Uterus (tissue), 4 donors: Measurements from ENCODE around the gene C5AR2. TPM values are rescaled to one million over a fixed set of nuclear protein-coding genes. Genes with fewer than 3 reads are reported as not detected.

ENCODE experiments used
- DNase-seq, 2 donors: peaks; one replicate each; pipeline ENCODE4 v3.0.0-alpha.2; 2019 to 2020
- H3K27ac ChIP-seq, 2 donors: fragments of 200-600 bp; sonication (generic); 1 replicate in 1 of 2; 2 replicates in 1 of 2; pipeline ENCODE4 v1.5.1; 2016 to 2018
- H3K27me3 ChIP-seq, 2 donors: fragments of 200-600 bp; sonication (generic); one replicate each; pipeline ENCODE4 v1.5.1; 2018 to 2019; ENCODE audit warnings: control low read depth in 1 of 2
- H3K36me3 ChIP-seq, 2 donors: fragments of 200-600 bp; sonication (generic); one replicate each; pipeline ENCODE4 v1.5.1; 2019; ENCODE audit warnings: control low read depth in 1 of 2
- H3K4me1 ChIP-seq, 2 donors: fragments of 200-600 bp; sonication (generic); one replicate each; pipeline ENCODE4 v1.5.1; 2018 to 2019; ENCODE audit warnings: control low read depth in 1 of 2
- H3K4me3 ChIP-seq, 2 donors: fragments of 200-600 bp; sonication (generic); 1 replicate in 1 of 2; 2 replicates in 1 of 2; pipeline ENCODE4 v1.5.1; 2018 to 2019; ENCODE audit warnings: mild to moderate bottlenecking in 1 of 2
- H3K9me3 ChIP-seq, 2 donors: fragments of 200-600 bp; sonication (generic); one replicate each; pipeline ENCODE4 v1.5.1; 2019; ENCODE audit warnings: control low read depth in 1 of 2
- CTCF ChIP-seq, 4 experiments: fragments of 200-600 bp in 2 of 4; fragments of 450-650 bp in 2 of 4; sonication (generic) in 2 of 4; IDR thresholded peaks; one replicate each; pipeline ENCODE4 v1.5.1; 2016 to 2019; ENCODE audit warnings: antibody characterized with exemption in 4 of 4, mild to moderate bottlenecking in 2 of 4, moderate library complexity in 1 of 4
- POLR2A ChIP-seq, 2 donors: fragments of 450-650 bp; IDR thresholded peaks; one replicate each; pipeline ENCODE4 v1.6.1; 2016; ENCODE audit warnings: antibody characterized with exemption in 2 of 2, mild to moderate bottlenecking in 1 of 2, moderate library complexity in 1 of 2
- intact Hi-C: fragments of 100-400 bp; cut with DNase I; formaldehyde crosslinking; loops from one replicate; pipeline ENCODE4 v1.15.1; 2023; ENCODE audit warnings: low total_unique reads
- total RNA-seq, 4 donors: library from RNA; depleted of rRNA in 3 of 4; stranded (reverse); fragments of >200 nt in 3 of 4; gene quantifications; one replicate each; pipeline versions ENCODE4 v1.1.0 to v1.2.4, GENCODE V29; 2014 to 2023
- donor health status: DM: yes; HTN: yes; CAD: no.

Gene C5AR2
- total RNA-seq, 4 donors from 2014 or later = 0.29 to 0.69 (median 0.64) TPM; not detected in 1

DNA sequence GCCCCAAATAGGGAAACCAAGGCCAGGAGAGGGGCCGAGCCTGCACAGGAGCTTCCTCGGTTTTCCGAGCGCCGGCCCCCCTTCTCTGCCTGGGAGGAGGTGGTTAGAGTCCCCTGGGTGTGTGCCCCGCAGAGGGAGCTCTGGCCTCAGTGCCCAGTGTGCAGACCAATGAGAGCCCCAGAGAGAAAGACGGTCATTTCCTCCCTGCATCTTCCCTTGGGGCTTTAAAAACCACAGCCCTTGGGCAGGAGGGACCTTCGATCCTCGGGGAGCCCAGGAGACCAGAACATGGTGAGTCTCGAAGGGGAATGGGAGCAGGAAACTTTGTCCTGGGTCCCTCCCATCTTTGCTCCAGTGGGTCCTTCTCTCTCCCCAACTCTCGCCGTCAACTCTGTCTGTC, 22.4 kb upstream of the C5AR2 start, which contains the start of gene C5AR1:
C5AR1 (plus strand) TSS at position 254 of the 400 bp plus-strand sequence; CDS start at position 289, 35 bp downstream.
- H3K4me1 ChIP-seq = no peaks in the 10 kb centered on the region
- intact Hi-C loops = no loop called here
- no peak within 1 kb of the TSS for H3K27ac ChIP-seq
- no peak for DNase-seq
- no peaks in the 10 kb centered on the region for H3K27me3 ChIP-seq
- TF ChIP-seq CTCF (IDR thresholded peaks at IDR 0.05) = no peak
- no peak for TF ChIP-seq POLR2A (IDR thresholded peaks at IDR 0.05)
- no peak within 1 kb of the TSS for H3K4me3 ChIP-seq
- no peaks in the 10 kb centered on the region for H3K9me3 ChIP-seq
- no peaks in the 10 kb centered on the region for H3K36me3 ChIP-seq

DNA sequence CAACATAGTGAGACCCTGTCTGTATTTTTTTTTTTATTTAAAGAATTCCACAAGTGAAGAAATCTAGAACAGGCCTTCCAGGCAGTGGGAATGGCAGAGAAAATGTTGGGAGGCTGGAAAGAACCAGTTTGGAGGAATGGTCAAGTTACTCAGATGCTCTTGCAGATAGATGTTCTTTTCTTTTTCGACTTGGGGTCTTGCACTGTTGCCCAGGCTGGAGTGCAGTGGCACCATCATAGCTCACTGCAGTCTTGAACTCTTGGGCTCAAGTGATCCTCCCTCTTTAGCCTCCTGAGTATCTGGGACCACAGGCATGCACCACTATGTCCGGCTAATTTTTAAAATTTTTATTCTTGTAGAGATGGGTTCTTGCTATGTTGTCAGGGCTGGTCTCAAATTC, 21.7 kb upstream of the C5AR2 start:
- no peaks in the 10 kb centered on the region for H3K9me3 ChIP-seq
- H3K27me3 ChIP-seq = no peaks in the 10 kb centered on the region
- no peaks in the 10 kb centered on the region for H3K4me1 ChIP-seq
- no peak overlapping the region for H3K4me3 ChIP-seq
- intact Hi-C loops = no loop called here
- no peak for DNase-seq
- no peak overlapping the region for H3K27ac ChIP-seq
- TF ChIP-seq CTCF (IDR thresholded peaks at IDR 0.05) = no peak
- TF ChIP-seq POLR2A (IDR thresholded peaks at IDR 0.05) = no peak
- H3K36me3 ChIP-seq = no peaks in the 10 kb centered on the region

DNA sequence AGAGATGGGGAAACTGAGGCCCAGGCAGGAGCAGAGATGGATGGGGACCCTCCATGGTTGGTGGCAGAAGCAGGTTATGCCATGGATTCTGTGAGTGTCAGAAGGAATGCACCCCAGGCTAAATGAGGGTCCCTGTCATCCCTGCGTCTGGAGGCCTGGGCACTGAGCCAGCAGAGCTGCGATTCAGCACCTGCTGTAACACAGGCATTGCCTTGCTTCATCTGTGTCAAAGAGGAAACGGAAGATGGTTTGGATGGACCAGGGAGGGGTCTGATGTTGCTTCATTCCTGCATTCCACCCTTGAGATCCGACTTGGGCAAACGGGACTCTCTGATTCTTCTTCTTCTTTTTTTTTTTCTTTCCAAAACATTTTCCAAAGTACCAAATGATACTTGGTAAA, 21.2 kb upstream of the C5AR2 start:
- no peak for DNase-seq
- Histone ChIP-seq H3K27me3 (no peaks in the 10 kb centered on the region), H3K27ac (no peak overlapping the region), H3K9me3 (no peaks in the 10 kb centered on the region), H3K36me3 (no peaks in the 10 kb centered on the region), H3K4me1 (no peaks in the 10 kb centered on the region), H3K4me3 (no peak overlapping the region)
- intact Hi-C loops = no loop called here
- TF ChIP-seq CTCF (IDR thresholded peaks at IDR 0.05) (no peak), POLR2A (IDR thresholded peaks at IDR 0.05) (no peak)

GRCh38 chr19:47312366-47313006, 19.5 kb upstream of the C5AR2 start:
- H3K4me1 ChIP-seq = no peaks in the 10 kb centered on the region
- H3K27ac ChIP-seq = no peak overlapping the region
- no peaks in the 10 kb centered on the region for H3K9me3 ChIP-seq
- no peaks in the 10 kb centered on the region for H3K36me3 ChIP-seq
- H3K4me3 ChIP-seq = no peak overlapping the region
- no peak for TF ChIP-seq POLR2A (IDR thresholded peaks at IDR 0.05)
- TF ChIP-seq CTCF (IDR thresholded peaks at IDR 0.05) = no peak
- H3K27me3 ChIP-seq = no peaks in the 10 kb centered on the region
- no peak for DNase-seq
- intact Hi-C loops = no loop called here

- H3K9me3 ChIP-seq = no peaks in the 10 kb centered on the region
- intact Hi-C loops = no loop called here
- no peak for TF ChIP-seq POLR2A (IDR thresholded peaks at IDR 0.05)
- no peak for TF ChIP-seq CTCF (IDR thresholded peaks at IDR 0.05)
- H3K27ac ChIP-seq = no peak overlapping the region
- no peaks in the 10 kb centered on the region for H3K4me1 ChIP-seq
- DNase-seq = no peak
- H3K27me3 ChIP-seq = no peaks in the 10 kb centered on the region
- no peak overlapping the region for H3K4me3 ChIP-seq
- H3K36me3 ChIP-seq = no peaks in the 10 kb centered on the region
Observed at GRCh38 chr19:47313754-47314295, 18.1 kb upstream of the C5AR2 start.
